HG02623 (cell line): ENCODE measurements around the gene GFPT2.

Experiments
- ATAC-seq: cut with Tn5 transposase; IDR thresholded peaks from one replicate; pipeline ENCODE4 v1.9.1; 2021; ENCODE audit warnings: moderate library complexity; ENCODE audit not compliant: unreplicated experiment

GFPT2 gene

GRCh38 chr5:180287868-180288267, 65.3 kb downstream of the GFPT2 start:
- ATAC-seq = no peak

GRCh38 chr5:180287404-180287803, 65.7 kb downstream of the GFPT2 start:
- ATAC-seq = no peak

GRCh38 chr5:180284149-180284548, 69.0 kb downstream of the GFPT2 start:
- ATAC-seq = no peak

GRCh38 chr5:180283026-180283615, 70.0 kb downstream of the GFPT2 start:
- no peak for ATAC-seq

- ATAC-seq = no peak
These were observed 70.9 kb downstream of the GFPT2 start for GRCh38 chr5:180282281-180282680.

- no peak for ATAC-seq
These were observed 71.4 kb downstream of the GFPT2 start for GRCh38 chr5:180281706-180282105.

GRCh38 chr5:180274695-180275094, 78.4 kb downstream of the GFPT2 start:
- no peak for ATAC-seq

- no peak for ATAC-seq
These were observed 81.9 kb downstream of the GFPT2 start for GRCh38 chr5:180271221-180271620.

GRCh38 chr5:180259260-180259611, 93.9 kb downstream of the GFPT2 start:
- ATAC-seq = no peak

GRCh38 chr5:180253036-180253824, 99.9 kb downstream of the GFPT2 start:
- ATAC-seq = no peak

GRCh38 chr5:180251887-180252286, 101.2 kb downstream of the GFPT2 start:
- no peak for ATAC-seq

GRCh38 chr5:180251141-180251540, 102.0 kb downstream of the GFPT2 start:
- no peak for ATAC-seq
